ENCODE results near the gene PLAC8L1.

The PLAC8L1 gene

GRCh38 chr5:146042628-146043279 is 62.6 kb downstream of the PLAC8L1 start:
- DNase-seq (ENCODE audit: low read depth in 2 of 2): no peak

- no peak for DNase-seq (ENCODE audit: low read depth in 2 of 2)
These were observed 64.1 kb downstream of the PLAC8L1 start for GRCh38 chr5:146041180-146041789.

DNA sequence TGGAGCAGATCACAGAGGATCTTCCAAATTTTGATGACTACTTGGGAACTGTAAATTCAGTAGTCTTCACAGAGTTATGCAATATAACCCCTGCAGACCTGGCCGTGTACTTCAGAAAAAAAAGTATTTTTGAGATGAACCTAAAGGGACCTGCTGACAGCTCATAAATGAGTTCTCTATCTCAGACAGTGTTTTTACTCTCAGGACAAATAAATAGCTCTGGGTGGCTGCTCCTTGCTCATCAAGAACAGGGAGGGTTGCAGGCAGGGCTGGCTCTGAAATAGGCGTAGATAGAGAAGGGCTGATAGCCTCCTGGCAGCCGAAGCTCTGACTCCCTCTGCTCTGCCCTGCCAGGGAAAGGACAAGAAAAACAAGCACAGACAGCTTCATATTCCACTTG is 64.8 kb downstream of the PLAC8L1 start:
- no peak for DNase-seq (ENCODE audit: low read depth in 2 of 2)

GRCh38 chr5:146039420-146039819 is 66.0 kb downstream of the PLAC8L1 start:
- no peak for DNase-seq (ENCODE audit: low read depth in 2 of 2)

DNA sequence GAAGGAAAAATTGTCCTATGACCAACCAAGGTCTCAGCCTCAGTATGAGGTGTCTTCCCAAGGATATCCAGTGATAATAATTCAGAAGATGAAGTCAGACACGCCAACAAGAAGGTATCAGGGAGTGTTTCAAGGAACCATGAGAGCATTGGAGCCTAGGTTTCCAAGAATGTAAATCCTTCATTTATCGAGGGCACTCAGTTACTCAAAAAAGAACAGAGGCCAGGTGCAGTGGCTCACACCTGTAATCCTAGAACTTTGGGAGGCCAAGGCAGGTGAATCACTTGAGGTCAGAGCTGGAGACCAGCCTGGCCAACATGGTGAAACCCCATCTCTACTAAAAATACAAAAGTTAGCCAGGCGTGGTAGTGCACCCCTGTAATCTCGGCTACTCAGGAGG is 70.8 kb downstream of the PLAC8L1 start:
- no peak for DNase-seq (ENCODE audit: low read depth in 2 of 2)
